ENCODE data around the gene SLC2A10. TPM values are rescaled to one million over a fixed set of nuclear protein-coding genes. Genes with fewer than 3 reads are reported as not detected.

The SLC2A10 gene
- total and polyA plus RNA-seq, 9 donors: 14.0 to 22.3 (median 18.0) TPM

DNA sequence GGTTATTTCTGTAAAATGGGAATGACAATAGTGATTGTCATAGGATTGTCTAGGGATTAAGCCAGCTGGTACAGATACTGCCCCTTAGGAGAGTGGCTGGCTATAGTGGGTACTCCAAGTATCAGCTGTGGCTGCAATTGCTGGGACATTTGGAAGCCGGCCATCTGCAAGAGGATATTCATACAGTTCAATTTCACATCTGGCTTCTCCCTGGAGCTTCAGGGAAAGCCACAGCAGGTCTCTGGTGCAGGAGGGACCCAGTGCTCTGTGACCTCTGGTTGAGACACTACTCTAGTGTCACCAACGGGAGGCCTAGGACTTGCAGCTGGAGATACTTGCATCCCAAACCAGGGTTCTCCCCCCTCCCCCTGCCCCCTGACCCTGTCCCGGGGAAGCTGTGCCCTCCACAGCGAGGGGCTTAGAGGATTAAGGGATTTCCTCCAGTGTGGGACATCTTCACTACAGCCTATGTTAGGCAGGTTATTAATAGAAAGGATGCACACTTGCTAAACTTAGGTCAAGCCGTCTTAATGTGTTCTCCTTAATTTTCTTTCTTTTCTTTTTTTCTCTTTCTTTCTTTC is 2.7 kb downstream of the SLC2A10 start:
- Histone ChIP-seq H3K36me3 (ENCODE audit: control insufficient read depth, insufficient read depth, low read length) (peaks cover 5% of the 10 kb centered on the region), H3K27me3 (ENCODE audit: control insufficient read depth, insufficient read depth, low read length) (no peaks in the 10 kb centered on the region), H3K9me3 (replicated peaks; ENCODE audit: control insufficient read depth, low read depth, low read length) (no peaks in the 10 kb centered on the region), H3K4me1 (ENCODE audit: control insufficient read depth, insufficient read depth, low read length) (peaks cover 39% of the 10 kb centered on the region), H3K4me3 (ENCODE audit: low read length) (no peak overlapping the region), H3K27ac (ENCODE audit: low read length) (no peak overlapping the region)
- DNase-seq: peak; percentile 46
- WGBS (ENCODE audit: insufficient coverage): no CpG with 5 or more reads among the region's 5 CpGs

GRCh38 chr20:46713957-46714834 is 4.7 kb downstream of the SLC2A10 start:
- Histone ChIP-seq H3K4me3 (ENCODE audit: low read length) (no peak overlapping the region), H3K27me3 (ENCODE audit: control insufficient read depth, insufficient read depth, low read length) (no peaks in the 10 kb centered on the region), H3K36me3 (ENCODE audit: control insufficient read depth, insufficient read depth, low read length) (peaks cover 5% of the 10 kb centered on the region), H3K4me1 (ENCODE audit: control insufficient read depth, insufficient read depth, low read length) (peaks cover 36% of the 10 kb centered on the region), H3K9me3 (replicated peaks; ENCODE audit: control insufficient read depth, low read depth, low read length) (no peaks in the 10 kb centered on the region), H3K27ac (ENCODE audit: low read length) (no peak overlapping the region)
- DNase-seq: no peak
- 93% methylated on average over 14 of the region's 15 CpGs for WGBS (ENCODE audit: insufficient coverage)

- WGBS (ENCODE audit: insufficient coverage): 20% methylated on average over 3 of the region's 4 CpGs
- DNase-seq: peak; percentile 23
- H3K36me3 ChIP-seq (ENCODE audit: control insufficient read depth, insufficient read depth, low read length): peaks cover 10% of the 10 kb centered on the region
- no peaks in the 10 kb centered on the region for H3K27me3 ChIP-seq (ENCODE audit: control insufficient read depth, insufficient read depth, low read length)
- H3K27ac ChIP-seq (ENCODE audit: low read length): no peak overlapping the region
- H3K4me3 ChIP-seq (ENCODE audit: low read length): no peak overlapping the region
- H3K9me3 ChIP-seq (replicated peaks; ENCODE audit: control insufficient read depth, low read depth, low read length): peaks cover 2% of the 10 kb centered on the region
- peaks cover 33% of the 10 kb centered on the region for H3K4me1 ChIP-seq (ENCODE audit: control insufficient read depth, insufficient read depth, low read length)
These were observed 5.9 kb downstream of the SLC2A10 start for GRCh38 chr20:46715292-46715756.

GRCh38 chr20:46717818-46718541 is 8.5 kb downstream of the SLC2A10 start:
- WGBS (ENCODE audit: insufficient coverage): 95% methylated on average over 5 of the region's 9 CpGs
- no peak for DNase-seq
- no peak overlapping the region for H3K4me3 ChIP-seq (ENCODE audit: low read length)
- H3K9me3 ChIP-seq (replicated peaks; ENCODE audit: control insufficient read depth, low read depth, low read length): peaks cover 11% of the 10 kb centered on the region
- H3K27me3 ChIP-seq (ENCODE audit: control insufficient read depth, insufficient read depth, low read length): no peaks in the 10 kb centered on the region
- peaks cover 8% of the 10 kb centered on the region for H3K4me1 ChIP-seq (ENCODE audit: control insufficient read depth, insufficient read depth, low read length)
- H3K36me3 ChIP-seq (ENCODE audit: control insufficient read depth, insufficient read depth, low read length): peaks cover 4% of the 10 kb centered on the region
- no peak overlapping the region for H3K27ac ChIP-seq (ENCODE audit: low read length)

GRCh38 chr20:46720019-46720418 is 10.6 kb downstream of the SLC2A10 start:
- Histone ChIP-seq H3K9me3 (replicated peaks; ENCODE audit: control insufficient read depth, low read depth, low read length) (peaks cover 14% of the 10 kb centered on the region), H3K27ac (ENCODE audit: low read length) (no peak overlapping the region), H3K4me3 (ENCODE audit: low read length) (no peak overlapping the region), H3K36me3 (ENCODE audit: control insufficient read depth, insufficient read depth, low read length) (peaks cover 7% of the 10 kb centered on the region), H3K27me3 (ENCODE audit: control insufficient read depth, insufficient read depth, low read length) (no peaks in the 10 kb centered on the region), H3K4me1 (ENCODE audit: control insufficient read depth, insufficient read depth, low read length) (no peaks in the 10 kb centered on the region)
- WGBS (ENCODE audit: insufficient coverage): no CpG with 5 or more reads among the region's 1 CpG
- no peak for DNase-seq

DNA sequence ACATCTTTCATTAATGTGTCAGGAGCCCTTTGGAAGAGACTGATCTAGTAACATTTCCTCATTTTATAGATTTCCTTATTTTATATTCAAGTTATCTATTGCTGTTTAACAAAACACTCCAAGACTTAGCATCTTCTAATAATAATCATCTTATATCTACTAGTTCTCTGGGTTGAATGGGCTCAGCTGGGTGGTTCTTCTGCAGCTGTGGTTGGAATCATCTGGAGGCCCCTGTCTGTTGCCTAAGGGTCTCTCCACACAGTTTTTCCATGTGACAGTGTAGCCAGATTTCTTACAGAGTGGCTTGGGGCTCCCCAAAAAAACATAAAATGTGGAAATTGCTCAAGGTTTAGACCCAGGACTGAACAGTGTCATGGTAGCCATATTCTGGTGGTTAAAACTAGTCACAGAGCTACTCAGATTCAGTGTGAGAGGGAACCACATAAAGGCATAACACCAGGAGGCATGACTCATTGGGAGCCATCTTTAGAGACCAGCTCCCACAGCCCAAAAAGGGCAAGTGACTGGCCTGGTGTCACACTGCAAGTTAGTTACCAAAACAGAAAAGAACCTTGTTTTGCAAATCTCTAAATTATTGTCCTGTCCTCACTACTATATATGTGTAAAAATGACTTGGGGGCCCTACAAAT is 11.5 kb downstream of the SLC2A10 start:
- no peak overlapping the region for H3K4me3 ChIP-seq (ENCODE audit: low read length)
- H3K4me1 ChIP-seq (ENCODE audit: control insufficient read depth, insufficient read depth, low read length): no peaks in the 10 kb centered on the region
- H3K27ac ChIP-seq (ENCODE audit: low read length): no peak overlapping the region
- H3K9me3 ChIP-seq (replicated peaks; ENCODE audit: control insufficient read depth, low read depth, low read length): peaks cover 14% of the 10 kb centered on the region
- DNase-seq: no peak
- peaks cover 14% of the 10 kb centered on the region for H3K36me3 ChIP-seq (ENCODE audit: control insufficient read depth, insufficient read depth, low read length)
- no peaks in the 10 kb centered on the region for H3K27me3 ChIP-seq (ENCODE audit: control insufficient read depth, insufficient read depth, low read length)

- Histone ChIP-seq H3K4me1 (ENCODE audit: control insufficient read depth, insufficient read depth, low read length) (no peaks in the 10 kb centered on the region), H3K27me3 (ENCODE audit: control insufficient read depth, insufficient read depth, low read length) (no peaks in the 10 kb centered on the region), H3K9me3 (replicated peaks; ENCODE audit: control insufficient read depth, low read depth, low read length) (peaks cover 14% of the 10 kb centered on the region), H3K27ac (ENCODE audit: low read length) (no peak overlapping the region), H3K4me3 (ENCODE audit: low read length) (no peak overlapping the region), H3K36me3 (ENCODE audit: control insufficient read depth, insufficient read depth, low read length) (peaks cover 19% of the 10 kb centered on the region)
- WGBS (ENCODE audit: insufficient coverage): no CpG with 5 or more reads among the region's 1 CpG
- no peak for DNase-seq
These were observed 12.0 kb downstream of the SLC2A10 start for GRCh38 chr20:46721476-46721875.

GRCh38 chr20:46722450-46722849 is 13.0 kb downstream of the SLC2A10 start:
- DNase-seq: no peak
- 100% methylated on average over 2 of the region's 2 CpGs for WGBS (ENCODE audit: insufficient coverage)
- Histone ChIP-seq H3K27me3 (ENCODE audit: control insufficient read depth, insufficient read depth, low read length) (no peaks in the 10 kb centered on the region), H3K4me1 (ENCODE audit: control insufficient read depth, insufficient read depth, low read length) (no peaks in the 10 kb centered on the region), H3K9me3 (replicated peaks; ENCODE audit: control insufficient read depth, low read depth, low read length) (peaks cover 14% of the 10 kb centered on the region), H3K4me3 (ENCODE audit: low read length) (no peak overlapping the region), H3K36me3 (ENCODE audit: control insufficient read depth, insufficient read depth, low read length) (peaks cover 26% of the 10 kb centered on the region), H3K27ac (ENCODE audit: low read length) (no peak overlapping the region)

GRCh38 chr20:46723039-46723438 is 13.6 kb downstream of the SLC2A10 start:
- no CpG with 5 or more reads among the region's 1 CpG for WGBS (ENCODE audit: insufficient coverage)
- no peaks in the 10 kb centered on the region for H3K27me3 ChIP-seq (ENCODE audit: control insufficient read depth, insufficient read depth, low read length)
- H3K4me3 ChIP-seq (ENCODE audit: low read length): no peak overlapping the region
- peaks cover 32% of the 10 kb centered on the region for H3K36me3 ChIP-seq (ENCODE audit: control insufficient read depth, insufficient read depth, low read length)
- no peak overlapping the region for H3K27ac ChIP-seq (ENCODE audit: low read length)
- no peak for DNase-seq
- H3K4me1 ChIP-seq (ENCODE audit: control insufficient read depth, insufficient read depth, low read length): no peaks in the 10 kb centered on the region
- peaks cover 14% of the 10 kb centered on the region for H3K9me3 ChIP-seq (replicated peaks; ENCODE audit: control insufficient read depth, low read depth, low read length)
